Choroid plexus epithelial cell (primary cell): ENCODE data around the gene PPP1R3G.

Source experiments
- DNase-seq: peaks from one replicate; pipeline ENCODE4 v3.0.0-alpha.2; 2010; ENCODE audit warnings: low read depth
- H3K4me3 ChIP-seq: 2 replicates; pipeline ENCODE4 v1.5.1; 2011; ENCODE audit warnings: low read depth, mild to moderate bottlenecking, control low read depth, low read length, moderate library complexity
- CTCF ChIP-seq: conservative IDR thresholded peaks from 2 replicates; pipeline ENCODE4 v1.5.1; 2011; ENCODE audit warnings: low read depth, mild to moderate bottlenecking, control low read depth, inconsistent platforms, low read length, moderate library complexity

The PPP1R3G gene

GRCh38 chr6:5091210-5092069, 6.3 kb downstream of the PPP1R3G start:
- DNase-seq, result no peak
- no peak for TF ChIP-seq CTCF
- H3K4me3 ChIP-seq, result no peak overlapping the region

GRCh38 chr6:5093231-5094015, 8.3 kb downstream of the PPP1R3G start:
- no peak overlapping the region for H3K4me3 ChIP-seq
- no peak for DNase-seq
- no peak for TF ChIP-seq CTCF

- no peak overlapping the region for H3K4me3 ChIP-seq
- peak; percentile 97 for DNase-seq
- no peak for TF ChIP-seq CTCF
Measured at GRCh38 chr6:5094327-5094726, 9.2 kb downstream of the PPP1R3G start.

GRCh38 chr6:5095236-5095635, 10.1 kb downstream of the PPP1R3G start:
- no peak overlapping the region for H3K4me3 ChIP-seq
- no peak for TF ChIP-seq CTCF
- DNase-seq, result peak; percentile 57

- no peak overlapping the region for H3K4me3 ChIP-seq
- no peak for DNase-seq
- no peak for TF ChIP-seq CTCF
Measured at GRCh38 chr6:5096482-5096881, 11.3 kb downstream of the PPP1R3G start.

GRCh38 chr6:5098501-5099270, 13.5 kb downstream of the PPP1R3G start:
- TF ChIP-seq CTCF, result no peak
- no peak overlapping the region for H3K4me3 ChIP-seq
- no peak for DNase-seq
